Measurements from ENCODE around the gene MACROH2A1.

MACROH2A1 gene

GRCh38 chr5:135313405-135313804, 85.6 kb downstream of the MACROH2A1 start:
- no peak for DNase-seq

- no peak for DNase-seq
Measured at GRCh38 chr5:135312255-135312935, 86.6 kb downstream of the MACROH2A1 start.

GRCh38 chr5:135310328-135310989, 88.6 kb downstream of the MACROH2A1 start:
- peak; percentile 42 for DNase-seq

GRCh38 chr5:135309391-135310327, 89.4 kb downstream of the MACROH2A1 start:
- DNase-seq, result no peak

GRCh38 chr5:135308752-135309151, 90.3 kb downstream of the MACROH2A1 start:
- peak; percentile 81 for DNase-seq

GRCh38 chr5:135308245-135308644, 90.8 kb downstream of the MACROH2A1 start:
- peak; percentile 52 for DNase-seq

GRCh38 chr5:135307143-135307903, 91.7 kb downstream of the MACROH2A1 start:
- no peak for DNase-seq

GRCh38 chr5:135306557-135306956, 92.5 kb downstream of the MACROH2A1 start:
- no peak for DNase-seq

GRCh38 chr5:135304352-135305221, 94.4 kb downstream of the MACROH2A1 start:
- DNase-seq, result peak; percentile 25

GRCh38 chr5:135303582-135304173, 95.4 kb downstream of the MACROH2A1 start:
- DNase-seq, result no peak

GRCh38 chr5:135296900-135297816, 101.9 kb downstream of the MACROH2A1 start:
- DNase-seq, result no peak

- DNase-seq, result no peak
Measured at GRCh38 chr5:135295852-135296251, 103.2 kb downstream of the MACROH2A1 start.

- DNase-seq, result no peak
Measured at GRCh38 chr5:135294793-135295192, 104.2 kb downstream of the MACROH2A1 start.

- DNase-seq, result no peak
Measured at GRCh38 chr5:135289651-135290050, 109.4 kb downstream of the MACROH2A1 start.

- no peak for DNase-seq
Measured at GRCh38 chr5:135287551-135287950, 111.5 kb downstream of the MACROH2A1 start.
